A673 (cell line): ENCODE results near the gene TOPORS.

ENCODE experiments used
- EZH2 ChIP-seq: fragments of 200-600 bp; sonication (generic); IDR thresholded peaks from 2 replicates; pipeline ENCODE4 v1.6.1; 2017; ENCODE audit warnings: borderline replicate concordance, low read depth, mild to moderate bottlenecking, mixed read lengths, antibody characterized with exemption, low read length; ENCODE audit not compliant: poor library complexity, severe bottlenecking
- TF ChIP-seq, protein P1 (sequence below): fragments of 300-800, 200-600 bp; sonication (generic); conservative IDR thresholded peaks from 2 replicates; pipeline ENCODE4 v1.5.1; 2017; ENCODE audit warnings: low read depth, mild to moderate bottlenecking, antibody characterized with exemption, low read length, moderate library complexity, mixed read lengths

DNA sequence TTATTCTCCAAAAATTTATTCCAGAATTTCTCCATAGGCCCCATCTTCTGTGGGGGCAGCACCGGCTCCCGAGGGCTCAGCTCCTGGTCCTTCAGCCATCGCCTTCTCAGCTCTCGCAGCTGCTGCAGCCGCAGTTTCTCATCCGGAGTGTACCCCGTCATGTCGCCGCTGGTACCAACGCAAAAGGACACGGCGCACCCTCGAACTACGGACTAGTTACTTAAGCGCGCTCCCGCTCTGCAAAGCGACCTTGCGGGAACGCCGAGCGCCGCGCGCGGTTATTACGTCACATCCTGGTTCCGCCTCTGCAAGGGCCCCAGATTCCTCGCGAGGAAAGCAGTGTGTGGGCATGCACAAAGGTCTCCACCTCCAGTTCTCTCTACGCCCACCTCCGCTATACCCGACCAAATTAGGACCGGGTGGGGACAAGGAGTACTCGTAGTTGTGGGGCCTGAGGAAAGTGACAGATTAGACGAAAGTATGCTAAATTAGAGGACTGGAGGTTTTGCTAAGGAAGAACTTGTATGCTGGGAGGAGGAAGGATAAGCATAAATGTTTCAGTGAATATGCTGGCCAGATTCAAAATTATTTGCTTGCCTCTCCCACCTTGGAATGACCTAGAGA is 20.6 kb upstream of the TOPORS start, which contains the start of gene NDUFB6:
- TF ChIP-seq, protein P1, sequence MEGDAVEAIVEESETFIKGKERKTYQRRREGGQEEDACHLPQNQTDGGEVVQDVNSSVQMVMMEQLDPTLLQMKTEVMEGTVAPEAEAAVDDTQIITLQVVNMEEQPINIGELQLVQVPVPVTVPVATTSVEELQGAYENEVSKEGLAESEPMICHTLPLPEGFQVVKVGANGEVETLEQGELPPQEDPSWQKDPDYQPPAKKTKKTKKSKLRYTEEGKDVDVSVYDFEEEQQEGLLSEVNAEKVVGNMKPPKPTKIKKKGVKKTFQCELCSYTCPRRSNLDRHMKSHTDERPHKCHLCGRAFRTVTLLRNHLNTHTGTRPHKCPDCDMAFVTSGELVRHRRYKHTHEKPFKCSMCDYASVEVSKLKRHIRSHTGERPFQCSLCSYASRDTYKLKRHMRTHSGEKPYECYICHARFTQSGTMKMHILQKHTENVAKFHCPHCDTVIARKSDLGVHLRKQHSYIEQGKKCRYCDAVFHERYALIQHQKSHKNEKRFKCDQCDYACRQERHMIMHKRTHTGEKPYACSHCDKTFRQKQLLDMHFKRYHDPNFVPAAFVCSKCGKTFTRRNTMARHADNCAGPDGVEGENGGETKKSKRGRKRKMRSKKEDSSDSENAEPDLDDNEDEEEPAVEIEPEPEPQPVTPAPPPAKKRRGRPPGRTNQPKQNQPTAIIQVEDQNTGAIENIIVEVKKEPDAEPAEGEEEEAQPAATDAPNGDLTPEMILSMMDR = no peak
- no peak for TF ChIP-seq EZH2
